Right lobe of liver (tissue), 4 donors: ENCODE data around the gene CRIM1.

ENCODE experiments used
- POLR2A ChIP-seq: fragments of 450-650 bp; IDR thresholded peaks from one replicate; pipeline ENCODE4 v1.6.1; 2017; ENCODE audit warnings: antibody characterized with exemption, mild to moderate bottlenecking
- TF ChIP-seq, protein P1 (sequence below), 4 donors: fragments of 200-600 bp in 3 of 4; fragments of 450-650 bp in 1 of 4; IDR thresholded peaks; one replicate each; pipeline versions ENCODE4 v1.5.1 to v1.8.0; 2016 to 2022; ENCODE audit warnings: antibody characterized with exemption in 4 of 4, mild to moderate bottlenecking in 2 of 4
- donor health status: DM: no; HTN: no; CAD: no.
- donor health status: DM: no; HTN: no; CAD: no.
- donor health status: DM: no; HTN: yes; CAD: no.

GRCh38 chr2:36449213-36449612 lies 93.6 kb downstream of the CRIM1 start:
- TF ChIP-seq POLR2A = no peak
- TF ChIP-seq, protein P1, sequence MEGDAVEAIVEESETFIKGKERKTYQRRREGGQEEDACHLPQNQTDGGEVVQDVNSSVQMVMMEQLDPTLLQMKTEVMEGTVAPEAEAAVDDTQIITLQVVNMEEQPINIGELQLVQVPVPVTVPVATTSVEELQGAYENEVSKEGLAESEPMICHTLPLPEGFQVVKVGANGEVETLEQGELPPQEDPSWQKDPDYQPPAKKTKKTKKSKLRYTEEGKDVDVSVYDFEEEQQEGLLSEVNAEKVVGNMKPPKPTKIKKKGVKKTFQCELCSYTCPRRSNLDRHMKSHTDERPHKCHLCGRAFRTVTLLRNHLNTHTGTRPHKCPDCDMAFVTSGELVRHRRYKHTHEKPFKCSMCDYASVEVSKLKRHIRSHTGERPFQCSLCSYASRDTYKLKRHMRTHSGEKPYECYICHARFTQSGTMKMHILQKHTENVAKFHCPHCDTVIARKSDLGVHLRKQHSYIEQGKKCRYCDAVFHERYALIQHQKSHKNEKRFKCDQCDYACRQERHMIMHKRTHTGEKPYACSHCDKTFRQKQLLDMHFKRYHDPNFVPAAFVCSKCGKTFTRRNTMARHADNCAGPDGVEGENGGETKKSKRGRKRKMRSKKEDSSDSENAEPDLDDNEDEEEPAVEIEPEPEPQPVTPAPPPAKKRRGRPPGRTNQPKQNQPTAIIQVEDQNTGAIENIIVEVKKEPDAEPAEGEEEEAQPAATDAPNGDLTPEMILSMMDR (IDR thresholded peaks at IDR 0.05) = no peak
